Activated CD8-positive, alpha-beta T cell treated with anti-CD3 and anti-CD28 coated beads for 36 hours (primary cell): Measurements from ENCODE around the gene ATP2B1. TPM values are rescaled to one million over a fixed set of nuclear protein-coding genes. Genes with fewer than 3 reads are reported as not detected.

Experiments used
- ATAC-seq: fragments of 200-7000 bp; cut with Tn5 transposase; one replicate; pipeline ENCODE4 v1.10.0; 2021; ENCODE audit warnings: mild to moderate bottlenecking, moderate library complexity
- CTCF ChIA-PET: fragments of 350-600 bp; sonication (Branson Sonifier 250); formaldehyde crosslinking; loops from one replicate; lab custom pipeline; 2021; ENCODE audit warnings: antibody characterized with exemption; lab: Charles Lee
- POLR2A ChIA-PET: fragments of 350-600 bp; sonication (Branson Sonifier 250); formaldehyde crosslinking; loops from one replicate; lab custom pipeline; 2021; ENCODE audit warnings: antibody characterized with exemption; lab: Charles Lee
- DNase-seq: peaks from one replicate; pipeline ENCODE4 v3.0.0-alpha.2; 2020
- H3K27ac Mint-ChIP-seq: one replicate; pipeline ENCODE4 v1.8.0; 2021; ENCODE audit warnings: mild to moderate bottlenecking, mixed read lengths
- H3K27me3 Mint-ChIP-seq: one replicate; pipeline ENCODE4 v1.8.0; 2021; ENCODE audit warnings: mixed read lengths
- H3K36me3 Mint-ChIP-seq: one replicate; pipeline ENCODE4 v1.8.0; 2021; ENCODE audit warnings: low read depth, mixed read lengths
- H3K4me1 Mint-ChIP-seq: one replicate; pipeline ENCODE4 v1.8.0; 2021; ENCODE audit warnings: low read depth, mixed read lengths
- H3K4me3 Mint-ChIP-seq: one replicate; pipeline ENCODE4 v1.8.0; 2021; ENCODE audit warnings: mild to moderate bottlenecking, moderate library complexity, mixed read lengths
- H3K9me3 Mint-ChIP-seq: one replicate; pipeline ENCODE4 v1.8.0; 2021; ENCODE audit warnings: mixed read lengths
- intact Hi-C: fragments of 100-400 bp; cut with micrococcal nuclease; formaldehyde crosslinking; loops from one replicate; pipeline ENCODE4 v1.10.0; 2022
- total RNA-seq, 2 experiments: library from RNA; stranded (reverse); gene quantifications; one replicate each; pipeline ENCODE4 v1.2.3, GENCODE V29; 2021
- TF ChIP-seq, protein P1 (sequence below): fragments of 200-600 bp; IDR thresholded peaks from one replicate; pipeline ENCODE4 v1.8.0; 2022; ENCODE audit warnings: antibody characterized with exemption, mild to moderate bottlenecking

Gene ATP2B1
- total RNA-seq, 2 experiments from 2014 or later, result 20.8 to 26.2 TPM

DNA sequence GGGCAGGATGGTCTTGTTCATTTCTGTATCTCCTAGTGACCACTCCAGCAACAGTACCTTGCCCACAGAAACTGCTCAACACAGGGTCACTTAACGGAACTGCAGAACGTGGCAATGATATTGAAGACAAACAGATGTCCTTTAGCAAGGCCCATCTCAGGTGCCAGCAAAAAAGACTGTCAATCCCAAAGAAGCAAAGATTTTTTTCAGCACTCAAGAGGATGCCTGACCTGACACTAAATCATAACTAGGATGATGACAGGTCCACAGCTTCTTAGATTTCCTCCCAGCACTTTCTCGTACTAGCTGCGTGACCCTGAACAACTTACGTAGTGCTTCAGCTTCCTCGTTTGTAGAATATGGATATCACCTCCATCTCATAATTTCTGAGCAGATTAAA, 39.4 kb downstream of the ATP2B1 start:
- Mint-ChIP-seq H3K9me3 (no peaks in the 10 kb centered on the region), H3K4me3 (no peak overlapping the region), H3K27ac (no peak overlapping the region), H3K4me1 (peaks cover 69% of the 10 kb centered on the region), H3K27me3 (no peaks in the 10 kb centered on the region), H3K36me3 (peaks cover 13% of the 10 kb centered on the region)
- ChIA-PET CTCF (interaction anchor here (1.2 kb wide), 1 partner anchor 198 kb away, joined by 4 read pairs; no protein-coding TSS in a partner anchor), POLR2A (no interaction called here)
- no peak for ATAC-seq
- DNase-seq, result no peak
- TF ChIP-seq, protein P1, sequence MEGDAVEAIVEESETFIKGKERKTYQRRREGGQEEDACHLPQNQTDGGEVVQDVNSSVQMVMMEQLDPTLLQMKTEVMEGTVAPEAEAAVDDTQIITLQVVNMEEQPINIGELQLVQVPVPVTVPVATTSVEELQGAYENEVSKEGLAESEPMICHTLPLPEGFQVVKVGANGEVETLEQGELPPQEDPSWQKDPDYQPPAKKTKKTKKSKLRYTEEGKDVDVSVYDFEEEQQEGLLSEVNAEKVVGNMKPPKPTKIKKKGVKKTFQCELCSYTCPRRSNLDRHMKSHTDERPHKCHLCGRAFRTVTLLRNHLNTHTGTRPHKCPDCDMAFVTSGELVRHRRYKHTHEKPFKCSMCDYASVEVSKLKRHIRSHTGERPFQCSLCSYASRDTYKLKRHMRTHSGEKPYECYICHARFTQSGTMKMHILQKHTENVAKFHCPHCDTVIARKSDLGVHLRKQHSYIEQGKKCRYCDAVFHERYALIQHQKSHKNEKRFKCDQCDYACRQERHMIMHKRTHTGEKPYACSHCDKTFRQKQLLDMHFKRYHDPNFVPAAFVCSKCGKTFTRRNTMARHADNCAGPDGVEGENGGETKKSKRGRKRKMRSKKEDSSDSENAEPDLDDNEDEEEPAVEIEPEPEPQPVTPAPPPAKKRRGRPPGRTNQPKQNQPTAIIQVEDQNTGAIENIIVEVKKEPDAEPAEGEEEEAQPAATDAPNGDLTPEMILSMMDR, result no peak
- intact Hi-C loops, result no loop called here

DNA sequence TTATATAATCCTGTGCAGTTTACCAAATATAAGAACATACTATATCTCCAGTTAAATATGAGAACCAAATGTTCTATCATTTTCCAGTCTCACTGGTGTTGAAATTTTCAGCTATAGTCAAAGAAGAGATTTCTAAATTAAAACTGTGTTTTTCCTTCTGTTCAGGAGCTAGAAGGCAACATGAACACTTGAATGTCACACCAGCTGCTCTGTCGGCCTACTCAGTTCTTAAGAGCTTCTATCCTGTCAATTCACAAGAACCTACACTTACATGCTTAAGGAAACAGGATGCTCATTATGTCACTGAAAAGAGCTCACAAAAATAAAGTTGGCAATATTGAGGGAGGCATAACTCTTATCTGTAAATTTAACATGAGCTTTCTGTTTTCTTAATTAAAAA, 43.1 kb downstream of the ATP2B1 start:
- H3K4me3 Mint-ChIP-seq, result no peak overlapping the region
- peaks cover 65% of the 10 kb centered on the region for H3K4me1 Mint-ChIP-seq
- ATAC-seq, result no peak
- no peaks in the 10 kb centered on the region for H3K9me3 Mint-ChIP-seq
- TF ChIP-seq, protein P1, result no peak
- ChIA-PET POLR2A (interaction anchor here (1.7 kb wide), 1 partner anchor 43 kb away, joined by 4 read pairs; the partner anchor contains the start of gene ATP2B1), CTCF (no interaction called here)
- H3K36me3 Mint-ChIP-seq, result peaks cover 13% of the 10 kb centered on the region
- DNase-seq, result no peak
- no peaks in the 10 kb centered on the region for H3K27me3 Mint-ChIP-seq
- intact Hi-C loops, result no loop called here
- no peak overlapping the region for H3K27ac Mint-ChIP-seq

DNA sequence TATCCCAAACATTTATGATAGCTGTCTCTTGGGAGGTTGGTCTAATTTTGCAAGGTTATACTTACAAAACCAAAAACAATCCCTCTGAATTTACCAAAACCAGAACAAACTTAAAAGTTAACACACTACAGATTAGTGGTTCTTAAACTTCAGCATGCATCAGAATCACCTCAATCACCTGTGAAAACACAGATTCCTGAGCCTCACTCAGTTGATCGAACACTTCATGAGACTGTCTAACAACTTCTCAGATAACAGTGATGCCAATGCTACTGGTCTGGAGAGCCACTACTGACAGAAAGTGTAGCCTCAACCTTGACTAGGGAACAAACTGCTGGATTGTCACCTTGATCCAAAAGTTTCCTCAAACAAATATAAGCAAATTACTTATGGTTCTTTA, 44.2 kb downstream of the ATP2B1 start:
- Mint-ChIP-seq H3K27me3 (no peaks in the 10 kb centered on the region), H3K9me3 (no peaks in the 10 kb centered on the region), H3K4me3 (no peak overlapping the region), H3K27ac (no peak overlapping the region), H3K36me3 (peaks cover 9% of the 10 kb centered on the region), H3K4me1 (peaks cover 63% of the 10 kb centered on the region)
- ChIA-PET POLR2A (interaction anchor here (2.5 kb wide), 1 partner anchor 45 kb away, joined by 13 read pairs; the partner anchor contains the start of gene ATP2B1), CTCF (interaction anchor here (1.5 kb wide), 1 partner anchor 11 kb away, joined by 3 read pairs; no protein-coding TSS in a partner anchor)
- ATAC-seq (no peak), DNase-seq (no peak)
- intact Hi-C loops, result loop anchor here (5.0 kb wide), 1 partner anchor 43 kb away; the partner anchor contains the start of gene ATP2B1
- TF ChIP-seq, protein P1, result no peak

DNA sequence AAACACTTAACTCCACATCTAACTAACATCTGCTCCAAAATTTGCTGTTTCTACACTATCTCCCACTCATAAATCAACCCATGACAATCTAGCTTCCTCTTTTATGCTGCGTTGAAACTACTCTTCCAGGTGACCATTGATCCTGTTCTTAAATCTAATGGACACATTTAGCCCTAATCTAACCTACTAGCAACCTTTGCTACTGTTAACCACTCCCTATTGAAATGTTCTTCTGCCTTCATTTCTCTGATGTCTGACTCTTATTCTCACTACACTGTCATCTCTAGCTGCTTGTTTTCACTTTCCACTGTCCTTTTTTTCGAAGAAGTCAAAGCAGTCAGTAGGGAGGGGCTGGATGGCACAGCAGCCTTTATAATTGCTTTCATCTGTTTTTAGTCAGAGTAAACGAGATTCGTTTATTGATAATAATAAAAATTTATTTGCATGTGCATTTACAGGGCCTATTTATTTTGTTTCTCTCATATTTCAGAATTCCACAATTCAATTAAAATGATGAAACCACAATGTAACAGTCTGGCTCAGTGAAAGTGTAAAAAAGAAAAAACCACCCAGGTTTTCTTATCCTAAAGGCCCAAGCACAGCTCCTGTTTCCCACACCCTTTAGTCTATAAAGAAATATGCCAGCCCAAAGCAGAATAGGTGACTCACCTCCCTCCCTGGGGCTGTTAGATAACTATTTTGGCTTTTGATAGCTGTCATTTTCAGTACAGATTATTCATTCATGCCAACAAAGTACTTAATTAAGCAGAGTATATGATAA, 44.9 kb downstream of the ATP2B1 start:
- H3K36me3 Mint-ChIP-seq, result peaks cover 11% of the 10 kb centered on the region
- H3K9me3 Mint-ChIP-seq, result no peaks in the 10 kb centered on the region
- no peaks in the 10 kb centered on the region for H3K27me3 Mint-ChIP-seq
- H3K27ac Mint-ChIP-seq, result peak overlapping the region; percentile 59
- intact Hi-C loops, result loop anchor here (5.0 kb wide), 1 partner anchor 44 kb away; the partner anchor contains the start of gene ATP2B1
- CTCF ChIA-PET, result interaction anchor here (0.6 to 1.5 kb wide), 2 partner anchors 11 to 40 kb away, joined by 3 read pairs; no protein-coding TSS in a partner anchor
- ATAC-seq (peak; percentile 87), DNase-seq (peak; percentile 34)
- POLR2A ChIA-PET, result interaction anchor here (0.9 to 2.5 kb wide), 3 partner anchors 43 to 297 kb away, joined by 3 to 13 read pairs (median 4); partner anchors contain the start of gene ATP2B1
- TF ChIP-seq, protein P1, result no peak
- H3K4me3 Mint-ChIP-seq, result peak overlapping the region; percentile 15
- peaks cover 63% of the 10 kb centered on the region for H3K4me1 Mint-ChIP-seq

DNA sequence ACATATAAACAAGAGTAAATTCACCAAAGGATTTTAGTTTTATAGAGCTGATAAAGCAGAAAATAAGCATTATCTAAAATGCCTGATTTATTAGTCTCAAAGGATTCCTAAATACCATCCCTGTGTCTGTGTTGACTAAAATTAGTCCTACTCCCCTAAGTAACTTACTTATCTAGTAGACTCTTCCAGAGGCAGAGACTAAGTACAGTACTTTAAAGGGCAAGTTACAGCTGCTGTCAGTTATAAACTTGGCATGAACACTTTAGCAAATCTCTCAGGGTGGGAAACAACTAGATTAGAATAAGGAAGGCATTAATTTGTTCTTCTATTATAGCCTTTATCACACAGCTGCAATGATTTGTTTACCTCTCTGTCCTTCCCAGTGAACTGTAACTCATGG, 46.0 kb downstream of the ATP2B1 start:
- ChIA-PET POLR2A (interaction anchor here (2.5 kb wide), 1 partner anchor 47 kb away, joined by 13 read pairs; the partner anchor contains the start of gene ATP2B1), CTCF (interaction anchor here (0.7 kb wide), 1 partner anchor 112 kb away, joined by 3 read pairs; no protein-coding TSS in a partner anchor)
- Mint-ChIP-seq H3K4me1 (peaks cover 67% of the 10 kb centered on the region), H3K36me3 (peaks cover 7% of the 10 kb centered on the region), H3K27ac (no peak overlapping the region), H3K9me3 (no peaks in the 10 kb centered on the region), H3K4me3 (no peak overlapping the region), H3K27me3 (no peaks in the 10 kb centered on the region)
- DNase-seq, result no peak
- ATAC-seq, result no peak
- intact Hi-C loops, result loop anchor here (5.0 kb wide), 1 partner anchor 45 kb away; the partner anchor contains the start of gene ATP2B1
- TF ChIP-seq, protein P1, result no peak
